ENCODE data around the gene CFP.

DNA sequence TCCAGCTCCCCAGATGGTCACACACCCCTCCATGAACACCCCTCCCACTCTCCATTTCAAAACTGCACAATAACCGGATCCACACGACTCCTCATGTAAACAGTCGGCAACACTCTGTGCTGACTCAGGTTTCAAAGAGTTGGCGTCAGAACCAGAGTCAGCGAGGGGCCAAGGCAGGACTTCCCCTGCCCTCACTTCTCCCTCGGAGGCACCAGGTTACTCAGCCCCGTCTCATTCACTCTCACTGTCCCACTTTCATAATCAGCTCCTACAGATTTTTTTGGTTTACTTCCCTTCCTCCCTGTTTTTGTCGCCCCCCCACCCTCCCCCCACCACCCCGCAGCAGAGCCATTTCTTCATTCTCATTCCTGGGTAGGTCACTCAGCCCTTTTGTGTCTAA is 50.2 kb downstream of the CFP start:
- TF ChIP-seq POLR2AphosphoS5 (IDR thresholded peaks at IDR 0.05; ENCODE audit: low read depth, low read length) (no peak), POLR2A (IDR thresholded peaks at IDR 0.05; ENCODE audit: low read depth, low read length) (no peak), TAF1 (IDR thresholded peaks at IDR 0.05; ENCODE audit: low read depth, low read length) (no peak), PAX5 (IDR thresholded peaks at IDR 0.05; ENCODE audit: insufficient read depth, low read length, severe bottlenecking) (no peak)

Data from GM12891 (cell line).